Type B pancreatic cell (in vitro differentiated cells): ENCODE data around the gene PTPRT. TPM values are rescaled to one million over a fixed set of nuclear protein-coding genes. Genes with fewer than 3 reads are reported as not detected.

Source experiments
- DNase-seq: peaks from one replicate; pipeline ENCODE4 v3.0.0; 2021; ENCODE audit warnings: mixed read lengths; ENCODE audit not compliant: unreplicated experiment; ENCODE audit errors: extremely low spot score
- H3K27ac Mint-ChIP-seq: 2 replicates; pipeline ENCODE4 v1.8.0; 2021; ENCODE audit warnings: mild to moderate bottlenecking, mixed read lengths
- H3K27me3 Mint-ChIP-seq: 2 replicates; pipeline ENCODE4 v1.8.0; 2021; ENCODE audit warnings: mixed read lengths
- H3K36me3 Mint-ChIP-seq: 2 replicates; pipeline ENCODE4 v1.8.0; 2021; ENCODE audit warnings: mixed read lengths
- H3K4me1 Mint-ChIP-seq: one replicate; pipeline ENCODE4 v1.8.0; 2021; ENCODE audit warnings: mixed read lengths; ENCODE audit not compliant: unreplicated experiment
- H3K4me3 Mint-ChIP-seq: 2 replicates; pipeline ENCODE4 v1.8.0; 2021; ENCODE audit warnings: mild to moderate bottlenecking, mixed read lengths
- H3K9me3 Mint-ChIP-seq: 2 replicates; pipeline ENCODE4 v1.8.0; 2021; ENCODE audit warnings: mixed read lengths
- CTCF ChIP-seq: fragments of 200-600 bp; sonication (generic); conservative IDR thresholded peaks from 2 replicates; pipeline ENCODE4 v1.5.0; 2021; ENCODE audit warnings: antibody characterized with exemption, mild to moderate bottlenecking
- total RNA-seq: library from RNA; stranded (reverse); gene quantifications from 2 replicates; pipeline ENCODE4 v1.2.1, GENCODE V29; 2021; ENCODE audit warnings: low replicate concordance

The PTPRT gene
- total RNA-seq, 1 donor from 2014 or later, result 7.0 TPM

- peaks cover 7% of the 10 kb centered on the region for H3K27me3 Mint-ChIP-seq
- H3K9me3 Mint-ChIP-seq, result no peaks in the 10 kb centered on the region
- no peak overlapping the region for H3K4me3 Mint-ChIP-seq
- no peak for DNase-seq
- no peaks in the 10 kb centered on the region for H3K36me3 Mint-ChIP-seq
- peaks cover 5% of the 10 kb centered on the region for H3K4me1 Mint-ChIP-seq
- no peak for TF ChIP-seq CTCF
- H3K27ac Mint-ChIP-seq, result no peak overlapping the region
Observed at GRCh38 chr20:42093542-42094440, 1095.9 kb downstream of the PTPRT start.

- Mint-ChIP-seq H3K4me3 (no peak overlapping the region), H3K9me3 (no peaks in the 10 kb centered on the region), H3K4me1 (peaks cover 5% of the 10 kb centered on the region), H3K27me3 (peaks cover 7% of the 10 kb centered on the region), H3K36me3 (no peaks in the 10 kb centered on the region), H3K27ac (no peak overlapping the region)
- TF ChIP-seq CTCF, result no peak
- DNase-seq, result no peak
Observed at GRCh38 chr20:42093041-42093440, 1096.7 kb downstream of the PTPRT start.

- H3K4me1 Mint-ChIP-seq, result peaks cover 18% of the 10 kb centered on the region
Observed at GRCh38 chr20:42085366-42085765, 1104.3 kb downstream of the PTPRT start.

GRCh38 chr20:42083280-42083679 lies 1106.4 kb downstream of the PTPRT start:
- no peak for TF ChIP-seq CTCF
- no peaks in the 10 kb centered on the region for H3K27me3 Mint-ChIP-seq
- H3K27ac Mint-ChIP-seq, result no peak overlapping the region
- DNase-seq, result no peak
- no peaks in the 10 kb centered on the region for H3K9me3 Mint-ChIP-seq
- no peak overlapping the region for H3K4me3 Mint-ChIP-seq
- H3K36me3 Mint-ChIP-seq, result no peaks in the 10 kb centered on the region
- peaks cover 18% of the 10 kb centered on the region for H3K4me1 Mint-ChIP-seq

More at GRCh38 chr20:42085366-42085765, 1104.3 kb downstream of the PTPRT start:
- H3K36me3 Mint-ChIP-seq, result no peaks in the 10 kb centered on the region
- no peaks in the 10 kb centered on the region for H3K27me3 Mint-ChIP-seq
- no peak overlapping the region for H3K4me3 Mint-ChIP-seq
- no peak overlapping the region for H3K27ac Mint-ChIP-seq
- no peak for DNase-seq
- TF ChIP-seq CTCF, result no peak
- H3K9me3 Mint-ChIP-seq, result no peaks in the 10 kb centered on the region

DNA sequence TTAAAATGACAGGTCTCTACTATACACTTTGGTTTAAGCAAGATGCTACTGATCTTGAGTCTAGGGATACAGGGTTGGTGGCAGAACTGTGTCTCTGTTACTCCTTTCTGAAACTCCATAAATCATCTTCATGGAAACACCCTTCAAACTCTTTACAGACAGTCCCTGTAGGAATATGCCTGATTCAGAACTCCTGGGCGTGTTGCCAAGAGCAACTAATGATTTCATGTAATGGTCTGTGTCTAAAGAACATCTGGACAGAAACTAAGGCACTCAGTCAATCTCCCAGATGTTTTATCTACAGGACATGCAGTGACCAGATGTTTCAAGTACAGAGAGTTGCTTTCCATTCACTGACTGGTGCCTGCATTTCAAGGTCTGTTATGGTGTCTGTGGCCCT lies 1107.1 kb downstream of the PTPRT start:
- Mint-ChIP-seq H3K4me1 (peaks cover 18% of the 10 kb centered on the region), H3K36me3 (no peaks in the 10 kb centered on the region), H3K4me3 (no peak overlapping the region), H3K27ac (no peak overlapping the region), H3K9me3 (no peaks in the 10 kb centered on the region), H3K27me3 (no peaks in the 10 kb centered on the region)
- TF ChIP-seq CTCF, result no peak
- no peak for DNase-seq
